ENCODE results near the gene ZBTB9. TPM values are rescaled to one million over a fixed set of nuclear protein-coding genes. Genes with fewer than 3 reads are reported as not detected.

ZBTB9 gene
- total RNA-seq, 4 donors from 2014 or later, result under 0.01 to 12.0 (median 4.7) TPM

GRCh38 chr6:33437666-33438065 is 16.7 kb upstream of the ZBTB9 start:
- no peak overlapping the region for H3K27ac ChIP-seq
- no peak overlapping the region for H3K4me3 ChIP-seq
- DNase-seq, result no peak
- H3K9me3 ChIP-seq, result no peaks in the 10 kb centered on the region
- H3K36me3 ChIP-seq, result no peaks in the 10 kb centered on the region
- intact Hi-C loops (cut with DNase I; ENCODE audit: low total_unique reads), result no loop called here
- peaks cover 0 to 7% of the 10 kb centered on the region in 2 donors for H3K4me1 ChIP-seq
- TF ChIP-seq POLR2A (IDR thresholded peaks at IDR 0.05), result no peak
- TF ChIP-seq, protein P1, sequence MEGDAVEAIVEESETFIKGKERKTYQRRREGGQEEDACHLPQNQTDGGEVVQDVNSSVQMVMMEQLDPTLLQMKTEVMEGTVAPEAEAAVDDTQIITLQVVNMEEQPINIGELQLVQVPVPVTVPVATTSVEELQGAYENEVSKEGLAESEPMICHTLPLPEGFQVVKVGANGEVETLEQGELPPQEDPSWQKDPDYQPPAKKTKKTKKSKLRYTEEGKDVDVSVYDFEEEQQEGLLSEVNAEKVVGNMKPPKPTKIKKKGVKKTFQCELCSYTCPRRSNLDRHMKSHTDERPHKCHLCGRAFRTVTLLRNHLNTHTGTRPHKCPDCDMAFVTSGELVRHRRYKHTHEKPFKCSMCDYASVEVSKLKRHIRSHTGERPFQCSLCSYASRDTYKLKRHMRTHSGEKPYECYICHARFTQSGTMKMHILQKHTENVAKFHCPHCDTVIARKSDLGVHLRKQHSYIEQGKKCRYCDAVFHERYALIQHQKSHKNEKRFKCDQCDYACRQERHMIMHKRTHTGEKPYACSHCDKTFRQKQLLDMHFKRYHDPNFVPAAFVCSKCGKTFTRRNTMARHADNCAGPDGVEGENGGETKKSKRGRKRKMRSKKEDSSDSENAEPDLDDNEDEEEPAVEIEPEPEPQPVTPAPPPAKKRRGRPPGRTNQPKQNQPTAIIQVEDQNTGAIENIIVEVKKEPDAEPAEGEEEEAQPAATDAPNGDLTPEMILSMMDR (IDR thresholded peaks at IDR 0.05), result no peak
- H3K27me3 ChIP-seq, result no peaks in the 10 kb centered on the region

DNA sequence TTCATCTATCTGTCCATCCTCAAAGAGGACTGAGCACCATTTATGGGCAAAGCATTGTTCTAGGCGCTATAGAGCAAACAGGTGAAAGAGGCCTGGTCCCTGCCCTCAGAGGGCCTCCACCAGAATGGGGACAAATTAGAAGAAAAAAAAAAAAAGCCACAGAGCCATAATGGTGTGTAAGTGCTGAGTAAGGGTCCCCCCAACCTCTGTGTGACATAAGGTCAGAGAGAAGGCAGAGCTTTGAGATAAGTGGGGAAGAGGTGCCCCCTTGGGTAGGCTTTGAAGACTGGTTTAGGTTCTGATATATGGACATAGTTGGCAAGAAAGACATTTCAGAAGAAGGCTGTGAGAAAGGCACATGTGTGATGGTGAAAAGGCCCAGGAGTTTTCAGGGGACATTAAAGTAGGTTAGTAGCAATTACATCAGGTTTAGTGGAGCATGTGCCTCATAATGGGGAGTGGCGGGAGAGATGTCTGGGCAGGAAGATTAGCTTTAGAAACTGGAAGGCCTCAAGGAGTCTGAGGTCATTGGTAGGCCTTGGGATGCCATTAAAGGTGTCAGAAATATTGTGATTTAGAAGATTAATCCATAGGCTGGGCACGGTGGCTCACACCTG is 15.3 kb upstream of the ZBTB9 start:
- no peak for TF ChIP-seq POLR2A (IDR thresholded peaks at IDR 0.05)
- TF ChIP-seq, protein P1 (IDR thresholded peaks at IDR 0.05), result no peak
- no peak for DNase-seq
- no peaks in the 10 kb centered on the region for H3K27me3 ChIP-seq
- no peaks in the 10 kb centered on the region for H3K36me3 ChIP-seq
- no peak overlapping the region for H3K4me3 ChIP-seq
- intact Hi-C loops (cut with DNase I; ENCODE audit: low total_unique reads), result no loop called here
- no peaks in the 10 kb centered on the region for H3K4me1 ChIP-seq
- no peak overlapping the region for H3K27ac ChIP-seq
- no peaks in the 10 kb centered on the region for H3K9me3 ChIP-seq

- intact Hi-C loops (cut with DNase I; ENCODE audit: low total_unique reads), result no loop called here
- no peak for TF ChIP-seq POLR2A (IDR thresholded peaks at IDR 0.05)
- TF ChIP-seq, protein P1 (IDR thresholded peaks at IDR 0.05), result no peak
- Histone ChIP-seq H3K36me3 (no peaks in the 10 kb centered on the region), H3K4me1 (no peaks in the 10 kb centered on the region), H3K27ac (no peak overlapping the region), H3K4me3 (no peak overlapping the region), H3K9me3 (no peaks in the 10 kb centered on the region), H3K27me3 (no peaks in the 10 kb centered on the region)
- DNase-seq, result no peak
Measured at GRCh38 chr6:33439956-33440648, 14.3 kb upstream of the ZBTB9 start.

- no peak overlapping the region for H3K27ac ChIP-seq
- intact Hi-C loops (cut with DNase I; ENCODE audit: low total_unique reads), result no loop called here
- H3K9me3 ChIP-seq, result no peaks in the 10 kb centered on the region
- H3K4me1 ChIP-seq, result no peaks in the 10 kb centered on the region
- TF ChIP-seq, protein P1 (IDR thresholded peaks at IDR 0.05), result no peak
- no peak for TF ChIP-seq POLR2A (IDR thresholded peaks at IDR 0.05)
- H3K27me3 ChIP-seq, result no peaks in the 10 kb centered on the region
- no peak for DNase-seq
- no peaks in the 10 kb centered on the region for H3K36me3 ChIP-seq
- H3K4me3 ChIP-seq, result no peak overlapping the region
Measured at GRCh38 chr6:33440649-33441309, 13.6 kb upstream of the ZBTB9 start.

DNA sequence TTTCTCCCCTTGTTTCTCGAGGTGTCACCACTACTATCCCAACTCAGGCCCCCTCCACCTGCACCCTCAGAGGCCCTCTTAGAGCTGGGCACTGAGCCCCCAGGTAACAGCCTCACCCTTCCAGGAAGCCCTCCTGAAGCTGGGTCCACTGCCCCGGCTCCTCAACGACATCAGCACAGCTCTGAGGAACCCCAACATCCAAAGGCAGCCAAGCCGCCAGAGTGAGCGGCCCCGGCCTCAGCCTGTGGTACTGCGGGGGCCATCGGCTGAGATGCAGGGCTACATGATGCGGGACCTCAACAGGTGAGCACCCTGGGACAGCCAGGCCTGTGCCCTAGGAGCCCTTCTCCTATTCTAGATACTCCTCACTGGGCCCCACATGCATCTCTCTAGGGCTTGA is 12.9 kb upstream of the ZBTB9 start:
- no peak for DNase-seq
- no peaks in the 10 kb centered on the region for H3K27me3 ChIP-seq
- no peak for TF ChIP-seq POLR2A (IDR thresholded peaks at IDR 0.05)
- TF ChIP-seq, protein P1 (IDR thresholded peaks at IDR 0.05), result no peak
- H3K4me1 ChIP-seq, result no peaks in the 10 kb centered on the region
- no peak overlapping the region for H3K4me3 ChIP-seq
- H3K9me3 ChIP-seq, result no peaks in the 10 kb centered on the region
- H3K27ac ChIP-seq, result no peak overlapping the region
- no peaks in the 10 kb centered on the region for H3K36me3 ChIP-seq
- intact Hi-C loops (cut with DNase I; ENCODE audit: low total_unique reads), result no loop called here

Data from uterus (tissue), 4 donors.